ENCODE results near the gene COL13A1.

Gene COL13A1

DNA sequence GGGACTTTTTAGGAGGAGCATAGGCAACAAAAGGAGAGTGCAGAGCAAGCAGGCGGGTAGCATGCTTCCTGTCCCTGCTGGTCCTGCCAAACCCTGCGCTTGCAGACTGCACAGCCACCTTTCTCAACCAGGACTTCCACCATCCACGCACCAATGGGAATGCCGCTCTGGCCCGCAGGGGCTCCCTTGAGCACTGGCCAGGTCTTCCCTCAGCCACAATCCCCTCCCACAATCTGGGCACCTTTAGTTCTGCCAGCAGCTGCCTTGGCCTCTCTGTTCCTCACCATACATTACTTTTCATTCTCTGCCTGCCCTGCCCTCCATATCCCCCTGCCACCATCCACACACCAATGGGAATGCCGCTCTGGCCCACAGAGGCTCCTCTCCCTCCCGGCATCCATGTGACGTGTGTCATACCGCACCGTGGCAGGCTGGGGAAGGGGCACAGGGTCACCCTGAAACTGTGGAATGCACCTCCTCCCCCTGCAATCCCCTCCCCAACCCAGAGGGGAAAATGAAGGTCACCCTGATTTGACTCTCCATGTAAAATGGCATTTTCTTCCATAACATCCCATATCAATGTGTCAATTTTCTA is 153.6 kb downstream of the COL13A1 start:
- no peak overlapping the region for H3K4me3 ChIP-seq (ENCODE audit: low read length)
- TF ChIP-seq, protein P1, sequence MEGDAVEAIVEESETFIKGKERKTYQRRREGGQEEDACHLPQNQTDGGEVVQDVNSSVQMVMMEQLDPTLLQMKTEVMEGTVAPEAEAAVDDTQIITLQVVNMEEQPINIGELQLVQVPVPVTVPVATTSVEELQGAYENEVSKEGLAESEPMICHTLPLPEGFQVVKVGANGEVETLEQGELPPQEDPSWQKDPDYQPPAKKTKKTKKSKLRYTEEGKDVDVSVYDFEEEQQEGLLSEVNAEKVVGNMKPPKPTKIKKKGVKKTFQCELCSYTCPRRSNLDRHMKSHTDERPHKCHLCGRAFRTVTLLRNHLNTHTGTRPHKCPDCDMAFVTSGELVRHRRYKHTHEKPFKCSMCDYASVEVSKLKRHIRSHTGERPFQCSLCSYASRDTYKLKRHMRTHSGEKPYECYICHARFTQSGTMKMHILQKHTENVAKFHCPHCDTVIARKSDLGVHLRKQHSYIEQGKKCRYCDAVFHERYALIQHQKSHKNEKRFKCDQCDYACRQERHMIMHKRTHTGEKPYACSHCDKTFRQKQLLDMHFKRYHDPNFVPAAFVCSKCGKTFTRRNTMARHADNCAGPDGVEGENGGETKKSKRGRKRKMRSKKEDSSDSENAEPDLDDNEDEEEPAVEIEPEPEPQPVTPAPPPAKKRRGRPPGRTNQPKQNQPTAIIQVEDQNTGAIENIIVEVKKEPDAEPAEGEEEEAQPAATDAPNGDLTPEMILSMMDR (conservative IDR thresholded peaks at IDR 0.05; ENCODE audit: low read depth, low read length): no peak
- DNase-seq (ENCODE audit: low read depth): no peak

DNA sequence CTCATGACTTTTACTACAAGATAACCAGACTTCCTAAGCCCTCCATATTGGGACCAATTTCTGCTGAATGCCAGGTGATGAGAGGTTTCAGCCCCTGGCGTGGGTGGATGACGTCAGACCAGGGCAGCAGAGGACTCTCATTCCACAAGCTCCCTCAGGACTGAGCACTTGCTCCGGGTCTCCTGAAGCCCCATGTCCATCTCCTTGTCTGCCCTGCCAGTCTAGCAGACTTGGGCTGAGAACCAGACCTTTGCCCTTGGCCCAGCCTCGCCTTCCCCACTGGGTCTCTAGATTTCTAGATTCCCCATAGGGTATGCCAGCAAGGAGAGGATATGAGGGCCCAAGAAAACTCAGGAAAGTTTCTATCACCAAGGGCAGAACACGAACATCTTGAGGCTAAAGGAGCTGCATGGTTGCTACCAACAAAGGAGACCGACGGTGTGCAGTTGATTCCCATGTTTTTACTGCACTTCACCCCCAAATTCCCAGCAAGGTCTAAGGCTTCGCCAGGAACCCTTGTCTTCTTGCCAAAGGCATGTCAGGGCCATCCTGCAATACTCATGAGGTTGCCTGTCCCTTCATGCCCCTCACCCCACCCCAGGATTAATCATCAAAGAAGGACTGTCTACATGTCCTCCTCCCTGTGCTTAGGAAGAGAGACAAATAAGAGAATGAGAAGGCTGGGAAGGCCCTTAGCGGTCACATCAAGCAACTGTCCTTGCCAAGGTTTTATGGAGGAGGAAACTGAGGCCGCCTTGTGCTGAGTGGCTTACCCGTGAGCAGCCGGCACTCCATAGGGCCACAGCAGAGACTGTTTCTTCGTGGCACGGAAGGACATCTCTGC is 154.4 kb downstream of the COL13A1 start:
- no peak overlapping the region for H3K4me3 ChIP-seq (ENCODE audit: low read length)
- TF ChIP-seq, protein P1 (conservative IDR thresholded peaks at IDR 0.05; ENCODE audit: low read depth, low read length): no peak
- no peak for DNase-seq (ENCODE audit: low read depth)

DNA sequence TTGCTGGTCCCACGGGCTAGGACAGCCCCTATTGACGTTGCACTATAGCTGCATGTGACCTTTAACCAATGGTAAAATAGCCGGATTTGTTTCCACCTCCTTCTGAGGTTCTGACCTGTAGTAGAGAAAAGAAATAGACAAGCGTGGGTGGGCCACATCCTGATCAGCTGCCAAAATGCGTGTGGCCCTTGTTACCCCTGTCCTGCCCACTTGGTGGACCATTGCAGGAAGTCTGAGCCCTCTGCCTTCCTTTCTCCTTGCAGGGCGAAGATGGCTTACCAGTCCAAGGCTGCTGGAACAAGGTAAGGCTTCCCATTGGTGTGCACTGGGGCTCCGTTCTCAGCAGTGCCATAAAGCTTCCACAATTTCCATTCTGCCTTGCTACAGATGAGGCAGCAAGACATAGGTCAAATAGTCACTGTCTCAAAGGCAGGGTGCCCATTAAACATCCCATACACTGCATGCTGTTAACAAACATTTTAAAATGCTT is 155.1 kb downstream of the COL13A1 start:
- DNase-seq (ENCODE audit: low read depth): no peak
- TF ChIP-seq, protein P1 (conservative IDR thresholded peaks at IDR 0.05; ENCODE audit: low read depth, low read length): no peak
- H3K4me3 ChIP-seq (ENCODE audit: low read length): no peak overlapping the region

DNA sequence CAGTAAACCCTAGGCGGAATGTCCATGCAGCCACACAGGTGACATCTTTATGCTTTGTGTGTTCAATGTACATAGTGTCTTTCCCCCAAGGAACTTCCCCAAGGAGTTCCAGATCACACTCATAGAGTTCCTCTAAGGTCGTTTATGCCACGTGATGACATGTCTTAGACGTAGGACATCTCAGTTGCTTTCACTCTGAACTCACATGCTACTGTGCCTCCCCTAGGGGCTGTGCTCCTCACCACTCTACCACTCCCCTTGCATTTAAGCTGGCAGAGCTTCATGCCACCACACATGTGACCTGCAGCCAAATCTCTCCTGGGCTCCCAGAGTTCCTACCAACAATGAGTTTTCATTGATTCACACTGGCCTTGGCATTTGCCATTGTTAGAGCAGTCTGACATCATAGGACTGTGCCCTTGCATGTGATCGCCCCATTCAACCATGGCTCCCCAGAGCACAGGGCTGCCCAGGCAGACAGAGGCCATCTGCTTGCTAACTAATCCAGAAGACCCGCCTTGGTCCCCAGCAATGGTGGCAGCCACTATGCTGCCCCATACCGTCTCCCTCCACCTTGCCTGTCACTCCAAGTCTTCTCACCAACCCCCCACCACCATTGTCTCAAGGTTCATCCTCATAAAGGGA is 155.7 kb downstream of the COL13A1 start:
- TF ChIP-seq, protein P1 (conservative IDR thresholded peaks at IDR 0.05; ENCODE audit: low read depth, low read length): no peak
- H3K4me3 ChIP-seq (ENCODE audit: low read length): no peak overlapping the region
- DNase-seq (ENCODE audit: low read depth): no peak

DNA sequence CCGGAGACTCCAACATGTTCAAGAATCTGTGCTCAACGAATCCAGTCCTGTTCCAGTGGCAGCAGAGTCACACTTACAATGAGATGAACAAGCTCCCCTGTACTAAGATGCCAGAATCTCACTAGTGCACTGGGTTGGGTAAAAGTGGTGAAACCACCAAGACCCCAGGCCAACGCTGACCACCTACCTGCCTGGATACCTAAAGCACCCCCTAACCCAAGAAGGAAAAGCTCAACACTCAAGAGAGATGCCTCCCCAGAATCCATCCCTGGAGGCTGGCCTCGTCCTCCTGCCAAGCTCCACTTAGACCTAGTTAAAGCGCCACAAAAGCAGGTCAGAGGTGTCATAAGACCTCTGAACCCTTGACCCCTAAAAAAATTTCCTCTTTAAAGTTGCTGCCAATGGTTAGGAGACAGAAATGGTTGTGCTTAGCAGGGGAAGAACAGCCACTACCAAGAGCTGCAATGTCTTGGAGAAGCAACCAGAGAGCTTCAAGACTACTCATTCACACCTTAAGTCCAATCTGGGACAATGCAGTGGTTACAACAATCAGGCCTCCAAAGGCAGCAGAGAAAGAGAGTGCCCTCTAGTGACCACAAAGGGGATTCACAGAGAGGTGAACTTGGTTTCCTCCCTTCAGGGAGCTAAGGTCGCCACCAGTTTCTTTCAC is 156.3 kb downstream of the COL13A1 start:
- DNase-seq (ENCODE audit: low read depth): peak; percentile 5
- H3K4me3 ChIP-seq (ENCODE audit: low read length): no peak overlapping the region
- TF ChIP-seq, protein P1 (conservative IDR thresholded peaks at IDR 0.05; ENCODE audit: low read depth, low read length): peak; percentile 95

DNA sequence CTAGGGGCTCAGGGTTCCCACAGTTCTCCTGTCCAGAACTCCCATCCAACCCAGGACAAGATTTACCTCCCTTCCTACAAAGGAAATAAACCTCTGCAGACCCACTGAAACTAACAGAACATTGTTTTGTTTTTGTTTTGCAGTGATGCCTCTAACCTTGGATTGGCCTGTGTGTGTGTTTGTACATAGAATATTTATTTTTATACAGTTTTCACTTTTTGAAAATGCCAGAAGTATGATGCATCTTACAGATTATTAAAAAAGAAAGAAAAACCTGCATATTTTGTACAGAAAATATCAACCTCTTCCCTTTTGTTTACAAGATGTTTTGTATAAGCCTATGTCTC is 156.8 kb downstream of the COL13A1 start:
- H3K4me3 ChIP-seq (ENCODE audit: low read length): no peak overlapping the region
- TF ChIP-seq, protein P1 (conservative IDR thresholded peaks at IDR 0.05; ENCODE audit: low read depth, low read length): no peak
- DNase-seq (ENCODE audit: low read depth): no peak

Data from retinal pigment epithelial cell (primary cell).